DMS 273 (cell line): ENCODE results near the gene CAMKMT.

ENCODE experiments used
- DNase-seq: peaks from one replicate; lab custom pipeline; 2025; ENCODE audit not compliant: unreplicated experiment; lab: John Stamatoyannopoulos, UW

The CAMKMT gene

GRCh38 chr2:44817673-44818335, 456.1 kb downstream of the CAMKMT start:
- no peak for DNase-seq

DNA sequence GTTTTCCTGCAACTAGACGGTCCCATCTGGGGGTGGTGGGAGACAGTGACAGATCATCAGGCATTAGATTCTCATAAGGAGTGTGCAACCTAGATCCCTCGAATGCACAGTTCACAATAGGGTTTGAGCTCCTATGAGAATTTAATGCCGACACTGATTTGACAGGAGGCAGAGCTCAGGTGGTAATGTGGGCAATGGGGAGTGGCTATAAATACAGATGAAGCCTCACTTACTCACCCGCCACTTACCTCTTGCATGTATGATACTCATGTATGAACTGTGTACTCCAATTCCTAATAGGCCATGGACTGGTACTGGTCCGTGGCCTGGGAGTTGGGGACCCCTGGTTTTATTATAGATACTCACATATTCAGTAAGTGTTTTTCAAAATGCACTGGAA, 457.3 kb downstream of the CAMKMT start:
- no peak for DNase-seq

DNA sequence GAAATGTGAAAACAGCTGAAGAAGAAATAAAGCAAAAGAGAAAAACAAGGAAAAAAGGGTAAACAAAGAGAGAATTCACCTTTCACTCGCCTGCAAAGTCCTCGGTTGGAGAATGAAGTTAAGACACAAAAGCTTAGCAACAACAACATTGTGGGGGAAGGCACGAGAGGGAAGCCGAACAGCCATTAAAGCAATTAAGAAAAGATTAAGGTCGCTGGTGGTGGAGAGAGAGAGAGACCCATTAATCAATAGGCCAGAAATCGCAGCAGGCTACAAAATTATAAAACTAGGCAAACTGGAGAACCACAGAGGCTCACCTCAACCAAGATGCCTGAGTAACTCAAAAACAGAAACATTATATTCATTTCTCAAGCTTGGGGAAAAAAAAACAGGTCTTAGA, 459.8 kb downstream of the CAMKMT start:
- DNase-seq = no peak

DNA sequence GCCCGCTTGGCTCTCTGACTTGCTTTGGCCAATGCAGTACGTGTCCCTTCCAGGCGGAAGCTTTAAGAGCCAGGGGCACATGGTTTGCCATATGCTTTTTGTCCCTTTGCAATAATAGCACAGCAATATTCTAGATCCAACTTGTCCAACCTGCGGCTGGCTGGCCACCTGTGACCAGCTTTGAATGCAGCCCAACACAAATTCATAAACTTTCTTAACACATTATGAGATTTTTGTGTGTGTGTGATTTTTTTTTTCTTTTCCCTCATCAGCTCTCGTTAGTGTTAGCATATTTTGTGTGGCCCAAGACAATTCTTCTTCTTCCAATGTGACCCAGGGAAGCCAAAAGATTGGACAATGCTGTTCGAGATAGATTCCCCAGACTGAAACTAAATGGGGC, 460.4 kb downstream of the CAMKMT start:
- peak; percentile 25 for DNase-seq
